Suprapubic skin (tissue), 4 donors: ENCODE data around the gene COP1. TPM values are rescaled to one million over a fixed set of nuclear protein-coding genes. Genes with fewer than 3 reads are reported as not detected.

ENCODE experiments used
- DNase-seq, 2 donors: peaks; one replicate each; pipeline ENCODE4 v3.0.0-alpha.2; 2019; ENCODE audit warnings: low spot score in 2 of 2
- H3K27ac ChIP-seq: fragments of 200-600 bp; sonication (generic); one replicate; pipeline ENCODE4 v1.5.1; 2019
- H3K27me3 ChIP-seq: fragments of 200-600 bp; sonication (generic); one replicate; pipeline ENCODE4 v1.5.1; 2019
- H3K36me3 ChIP-seq: fragments of 200-600 bp; sonication (generic); one replicate; pipeline ENCODE4 v1.5.1; 2019
- H3K4me1 ChIP-seq: fragments of 200-600 bp; sonication (generic); one replicate; pipeline ENCODE4 v1.5.1; 2019
- H3K4me3 ChIP-seq: fragments of 200-600 bp; sonication (generic); one replicate; pipeline ENCODE4 v1.5.1; 2019; ENCODE audit warnings: mild to moderate bottlenecking
- H3K9me3 ChIP-seq: fragments of 200-600 bp; sonication (generic); one replicate; pipeline ENCODE4 v1.5.1; 2019
- EP300 ChIP-seq: sonication (generic); formaldehyde crosslinking; IDR thresholded peaks from one replicate; pipeline ENCODE4 v1.6.1; 2017; ENCODE audit warnings: antibody characterized with exemption
- POLR2A ChIP-seq, 2 donors: fragments of 450-650 bp; IDR thresholded peaks; one replicate each; pipeline ENCODE4 v1.6.1; 2017; ENCODE audit warnings: antibody characterized with exemption in 2 of 2, mild to moderate bottlenecking in 2 of 2, moderate library complexity in 2 of 2
- POLR2AphosphoS5 ChIP-seq, 3 donors: sonication (generic); formaldehyde crosslinking; IDR thresholded peaks; one replicate each; pipeline ENCODE4 v1.6.1; 2017; ENCODE audit warnings: antibody characterized with exemption in 3 of 3
- WGBS: methylation state at CpG from one replicate; pipeline ENCODE4 v1.1.5; 2018; 5-methylcytosine and 5-hydroxymethylcytosine counted together
- total RNA-seq, 4 donors: library from RNA; depleted of rRNA; stranded (reverse); fragments of >200 nt; gene quantifications; one replicate each; pipeline ENCODE4 v1.1.0, GENCODE V29; 2016
- TF ChIP-seq, protein P1 (sequence below), 2 donors: fragments of 200-600 bp in 1 of 2; fragments of 450-650 bp in 1 of 2; sonication (generic) in 1 of 2; IDR thresholded peaks; one replicate each; pipeline ENCODE4 v1.5.1; 2016 to 2019; ENCODE audit warnings: antibody characterized with exemption in 2 of 2, mild to moderate bottlenecking in 1 of 2, moderate library complexity in 1 of 2

Gene COP1
- total RNA-seq, 4 donors from 2014 or later: 33.2 to 84.1 (median 52.3) TPM

DNA sequence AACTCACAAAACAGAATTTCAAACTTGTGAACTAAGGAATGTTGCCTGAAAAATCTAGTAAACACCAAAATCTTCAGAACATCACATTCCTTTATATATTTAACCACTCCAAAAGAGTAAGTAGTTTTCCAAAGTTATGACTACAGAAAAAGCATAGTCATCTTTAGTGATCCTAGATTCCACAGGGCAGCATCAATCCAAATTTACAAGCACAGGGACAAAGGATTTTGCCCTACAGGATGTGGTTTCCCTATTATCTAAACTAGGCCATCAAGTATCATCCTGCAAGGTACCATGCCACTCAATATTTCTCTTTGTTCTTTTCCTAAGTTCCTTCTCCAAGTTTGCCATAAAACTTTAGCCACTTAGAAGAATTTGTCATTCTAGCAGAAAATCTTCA is 33.0 kb downstream of the COP1 start:
- H3K4me1 ChIP-seq: no peaks in the 10 kb centered on the region
- H3K9me3 ChIP-seq: no peaks in the 10 kb centered on the region
- no peak overlapping the region for H3K4me3 ChIP-seq
- TF ChIP-seq, protein P1, sequence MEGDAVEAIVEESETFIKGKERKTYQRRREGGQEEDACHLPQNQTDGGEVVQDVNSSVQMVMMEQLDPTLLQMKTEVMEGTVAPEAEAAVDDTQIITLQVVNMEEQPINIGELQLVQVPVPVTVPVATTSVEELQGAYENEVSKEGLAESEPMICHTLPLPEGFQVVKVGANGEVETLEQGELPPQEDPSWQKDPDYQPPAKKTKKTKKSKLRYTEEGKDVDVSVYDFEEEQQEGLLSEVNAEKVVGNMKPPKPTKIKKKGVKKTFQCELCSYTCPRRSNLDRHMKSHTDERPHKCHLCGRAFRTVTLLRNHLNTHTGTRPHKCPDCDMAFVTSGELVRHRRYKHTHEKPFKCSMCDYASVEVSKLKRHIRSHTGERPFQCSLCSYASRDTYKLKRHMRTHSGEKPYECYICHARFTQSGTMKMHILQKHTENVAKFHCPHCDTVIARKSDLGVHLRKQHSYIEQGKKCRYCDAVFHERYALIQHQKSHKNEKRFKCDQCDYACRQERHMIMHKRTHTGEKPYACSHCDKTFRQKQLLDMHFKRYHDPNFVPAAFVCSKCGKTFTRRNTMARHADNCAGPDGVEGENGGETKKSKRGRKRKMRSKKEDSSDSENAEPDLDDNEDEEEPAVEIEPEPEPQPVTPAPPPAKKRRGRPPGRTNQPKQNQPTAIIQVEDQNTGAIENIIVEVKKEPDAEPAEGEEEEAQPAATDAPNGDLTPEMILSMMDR (IDR thresholded peaks at IDR 0.05): no peak
- TF ChIP-seq POLR2AphosphoS5 (IDR thresholded peaks at IDR 0.05) (no peak), EP300 (no peak), POLR2A (IDR thresholded peaks at IDR 0.05) (no peak)
- peaks cover 35% of the 10 kb centered on the region for H3K36me3 ChIP-seq
- DNase-seq: no peak
- H3K27me3 ChIP-seq: no peaks in the 10 kb centered on the region
- no peak overlapping the region for H3K27ac ChIP-seq

DNA sequence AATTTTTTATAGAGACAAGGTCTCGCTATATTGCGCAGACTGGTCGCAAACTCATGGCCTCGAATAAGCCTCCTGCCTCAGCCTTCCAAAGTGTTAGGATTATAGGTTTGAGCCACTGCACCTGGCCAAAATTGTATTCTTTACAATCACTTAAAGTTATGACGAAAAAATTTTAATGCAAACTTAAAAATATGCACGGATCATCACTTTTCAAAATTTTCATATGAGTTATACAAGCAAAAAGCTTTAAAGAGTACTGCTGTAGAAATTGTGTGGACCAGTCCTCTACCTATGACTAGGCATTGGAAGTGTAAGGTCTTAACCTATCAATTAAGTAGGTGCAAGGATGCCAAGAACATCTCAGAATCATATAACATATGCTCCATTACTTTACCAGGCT is 34.9 kb downstream of the COP1 start:
- Histone ChIP-seq H3K27me3 (no peaks in the 10 kb centered on the region), H3K27ac (no peak overlapping the region), H3K4me1 (no peaks in the 10 kb centered on the region), H3K36me3 (peaks cover 35% of the 10 kb centered on the region), H3K9me3 (no peaks in the 10 kb centered on the region), H3K4me3 (no peak overlapping the region)
- DNase-seq: no peak
- 97% methylated on average over 6 of the region's 6 CpGs for WGBS
- no peak for TF ChIP-seq POLR2AphosphoS5 (IDR thresholded peaks at IDR 0.05)
- TF ChIP-seq EP300: no peak
- no peak for TF ChIP-seq POLR2A (IDR thresholded peaks at IDR 0.05)
- TF ChIP-seq, protein P1 (IDR thresholded peaks at IDR 0.05): no peak

DNA sequence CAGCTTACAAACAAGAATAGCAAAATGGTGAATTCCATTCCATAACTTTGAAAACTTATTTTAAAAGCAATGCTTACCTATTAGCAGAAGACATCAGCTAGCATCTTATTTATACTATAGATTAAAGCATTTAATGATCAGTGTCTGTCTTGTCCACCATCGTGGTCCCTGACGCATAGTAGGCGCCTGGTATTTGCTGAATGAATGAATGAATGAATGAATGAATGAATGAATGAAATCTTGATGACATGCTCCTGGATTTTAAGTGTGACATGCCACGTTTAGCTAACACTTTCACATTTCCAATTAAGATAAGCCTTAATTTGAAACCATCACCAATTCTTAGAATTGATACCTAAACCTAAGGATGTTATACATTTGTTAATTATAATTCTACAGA is 39.9 kb downstream of the COP1 start:
- Histone ChIP-seq H3K27me3 (no peaks in the 10 kb centered on the region), H3K9me3 (no peaks in the 10 kb centered on the region), H3K36me3 (peaks cover 25% of the 10 kb centered on the region), H3K27ac (no peak overlapping the region), H3K4me1 (no peaks in the 10 kb centered on the region), H3K4me3 (no peak overlapping the region)
- 87% methylated on average over 4 of the region's 4 CpGs for WGBS
- DNase-seq: no peak
- no peak for TF ChIP-seq POLR2A (IDR thresholded peaks at IDR 0.05)
- TF ChIP-seq POLR2AphosphoS5 (IDR thresholded peaks at IDR 0.05): no peak
- TF ChIP-seq EP300: no peak

DNA sequence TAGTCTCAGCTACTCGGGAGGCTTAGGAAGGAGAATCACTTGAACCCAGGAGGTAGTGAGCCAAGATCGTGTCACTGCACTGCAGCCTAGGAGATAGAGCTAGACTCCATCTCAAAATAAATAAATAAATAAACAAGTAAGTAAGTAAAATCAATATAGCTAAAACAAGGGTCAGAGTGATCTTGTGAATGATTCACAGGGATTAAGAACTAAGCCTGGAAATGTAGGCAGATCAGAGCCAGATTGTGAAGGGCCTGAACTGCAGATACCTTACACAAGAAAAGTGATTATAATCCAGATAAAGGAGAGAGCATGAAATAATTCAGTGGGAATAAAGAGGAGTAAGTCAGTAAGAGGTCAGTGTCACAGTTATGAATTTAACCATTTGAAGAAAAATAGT is 41.5 kb downstream of the COP1 start:
- H3K27me3 ChIP-seq: no peaks in the 10 kb centered on the region
- 94% methylated on average over 2 of the region's 2 CpGs for WGBS
- no peak for TF ChIP-seq POLR2AphosphoS5 (IDR thresholded peaks at IDR 0.05)
- TF ChIP-seq, protein P1 (IDR thresholded peaks at IDR 0.05): no peak
- no peak for TF ChIP-seq EP300
- TF ChIP-seq POLR2A (IDR thresholded peaks at IDR 0.05): no peak
- no peaks in the 10 kb centered on the region for H3K4me1 ChIP-seq
- no peak for DNase-seq
- H3K4me3 ChIP-seq: no peak overlapping the region
- H3K9me3 ChIP-seq: no peaks in the 10 kb centered on the region
- H3K36me3 ChIP-seq: peaks cover 36% of the 10 kb centered on the region
- H3K27ac ChIP-seq: no peak overlapping the region

DNA sequence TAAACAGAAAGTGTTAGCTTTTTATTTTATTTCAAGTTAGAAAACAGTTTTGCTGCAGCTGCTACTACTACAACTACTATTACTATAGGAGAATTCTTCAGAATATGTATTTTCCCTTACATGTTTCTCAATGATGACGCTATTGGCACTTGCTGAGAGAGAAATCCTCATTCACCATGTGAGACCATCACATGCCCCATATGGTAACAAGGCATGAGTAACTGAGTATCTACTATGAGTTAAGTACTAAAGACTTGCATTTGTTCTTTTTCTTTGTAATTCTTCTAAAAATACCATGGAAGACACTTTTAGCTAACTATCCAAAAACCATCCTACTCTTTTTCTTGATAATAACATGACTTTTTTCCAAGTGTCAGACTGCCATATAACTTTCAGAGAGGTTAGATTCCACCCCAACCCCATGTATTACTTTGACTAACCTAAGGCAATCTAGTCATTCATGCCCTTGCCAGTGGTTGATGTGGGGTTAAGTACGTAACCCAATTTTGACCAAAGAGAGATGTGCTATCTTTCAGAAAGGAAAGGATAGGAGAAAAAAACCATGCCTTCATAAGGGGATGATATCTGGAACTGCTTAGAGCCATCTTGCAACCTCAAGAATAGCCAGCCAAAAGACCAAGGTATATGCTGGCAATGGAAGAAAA is 42.9 kb downstream of the COP1 start:
- Histone ChIP-seq H3K27ac (no peak overlapping the region), H3K9me3 (peaks cover 4% of the 10 kb centered on the region), H3K36me3 (peaks cover 32% of the 10 kb centered on the region), H3K4me3 (no peak overlapping the region), H3K4me1 (no peaks in the 10 kb centered on the region), H3K27me3 (no peaks in the 10 kb centered on the region)
- TF ChIP-seq POLR2A (IDR thresholded peaks at IDR 0.05) (no peak), POLR2AphosphoS5 (IDR thresholded peaks at IDR 0.05) (no peak), EP300 (no peak)
- TF ChIP-seq, protein P1 (IDR thresholded peaks at IDR 0.05): no peak
- DNase-seq: no peak
- 87% methylated on average over 2 of the region's 2 CpGs for WGBS

DNA sequence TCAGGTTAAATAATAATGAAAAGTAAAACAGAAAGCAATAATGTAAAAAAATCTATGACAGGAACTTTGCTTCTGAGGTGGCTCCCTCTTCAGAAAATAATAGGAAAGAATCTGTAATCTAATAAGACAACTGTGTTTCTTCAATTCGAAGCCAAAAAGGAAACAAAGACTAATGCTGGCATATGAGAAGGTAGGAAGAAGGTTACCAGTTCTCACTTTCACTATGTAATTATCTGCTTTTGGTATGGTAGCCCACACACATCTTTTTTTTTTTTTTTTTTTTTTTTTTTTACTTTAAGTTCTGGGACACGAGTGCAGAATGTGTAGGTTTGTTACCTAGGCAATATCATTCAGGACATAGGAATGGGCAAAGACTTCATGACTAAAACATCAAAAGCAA is 47.1 kb downstream of the COP1 start:
- 65% methylated on average over 2 of the region's 2 CpGs for whole genome bisulfite sequencing
- no peak for DNase-seq
- TF ChIP-seq POLR2AphosphoS5 (IDR thresholded peaks at IDR 0.05) (no peak), EP300 (no peak), POLR2A (IDR thresholded peaks at IDR 0.05) (no peak)
- TF ChIP-seq, protein P1 (IDR thresholded peaks at IDR 0.05): no peak
- H3K27ac ChIP-seq: no peak overlapping the region
- H3K4me3 ChIP-seq: no peak overlapping the region
- peaks cover 47% of the 10 kb centered on the region for H3K36me3 ChIP-seq
- peaks cover 21% of the 10 kb centered on the region for H3K9me3 ChIP-seq
- H3K27me3 ChIP-seq: no peaks in the 10 kb centered on the region
- H3K4me1 ChIP-seq: no peaks in the 10 kb centered on the region
